ENCODE measurements around the gene NUBPL. TPM values are rescaled to one million over a fixed set of nuclear protein-coding genes. Genes with fewer than 3 reads are reported as not detected.

The NUBPL gene
- total RNA-seq, 2 experiments from 2014 or later, result 4.2 to 4.7 TPM

- Mint-ChIP-seq H3K9me3 (no peaks in the 10 kb centered on the region), H3K4me1 (peaks cover 24% of the 10 kb centered on the region), H3K27ac (no peak overlapping the region), H3K4me3 (no peak overlapping the region), H3K27me3 (peaks cover 16% of the 10 kb centered on the region), H3K36me3 (ENCODE audit: low read depth) (peaks cover 3% of the 10 kb centered on the region)
- ChIA-PET CTCF (no interaction called here), POLR2A (no interaction called here)
- DNase-seq, result no peak
Measured at GRCh38 chr14:31559939-31560338, 1.3 kb upstream of the NUBPL start.

- Mint-ChIP-seq H3K36me3 (ENCODE audit: low read depth) (peaks cover 3% of the 10 kb centered on the region), H3K27ac (peak overlapping the region; percentile 92), H3K4me1 (peaks cover 24% of the 10 kb centered on the region), H3K4me3 (peak overlapping the region; percentile 96), H3K27me3 (peaks cover 13% of the 10 kb centered on the region), H3K9me3 (no peaks in the 10 kb centered on the region)
- ChIA-PET CTCF (interaction anchor here (0.6 kb wide), 1 partner anchor 67 kb away, joined by 3 read pairs; no protein-coding TSS in a partner anchor), POLR2A (interaction anchor here (0.8 to 1.3 kb wide), 2 partner anchors 9 to 140 kb away, joined by 4 to 6 read pairs; partner anchors contain the start of gene HEATR5A)
- DNase-seq, result no peak
Measured at GRCh38 chr14:31560759-31561154, 447 bp upstream of the NUBPL start.

- DNase-seq, result no peak
- Mint-ChIP-seq H3K27me3 (no peaks in the 10 kb centered on the region), H3K4me3 (no peak overlapping the region), H3K9me3 (no peaks in the 10 kb centered on the region), H3K27ac (no peak overlapping the region), H3K36me3 (ENCODE audit: low read depth) (peaks cover 3% of the 10 kb centered on the region), H3K4me1 (peaks cover 27% of the 10 kb centered on the region)
- CTCF ChIA-PET, result no interaction called here
- POLR2A ChIA-PET, result no interaction called here
Measured at GRCh38 chr14:31564194-31564593, 3.0 kb downstream of the NUBPL start.

- H3K27me3 Mint-ChIP-seq, result no peaks in the 10 kb centered on the region
- no peaks in the 10 kb centered on the region for H3K9me3 Mint-ChIP-seq
- CTCF ChIA-PET, result no interaction called here
- no peaks in the 10 kb centered on the region for H3K36me3 Mint-ChIP-seq (ENCODE audit: low read depth)
- H3K4me1 Mint-ChIP-seq, result peaks cover 14% of the 10 kb centered on the region
- no peak overlapping the region for H3K27ac Mint-ChIP-seq
- no peak overlapping the region for H3K4me3 Mint-ChIP-seq
- DNase-seq, result no peak
- POLR2A ChIA-PET, result no interaction called here
Measured at GRCh38 chr14:31566456-31566855, 5.3 kb downstream of the NUBPL start.

- Mint-ChIP-seq H3K9me3 (no peaks in the 10 kb centered on the region), H3K36me3 (ENCODE audit: low read depth) (no peaks in the 10 kb centered on the region), H3K4me3 (no peak overlapping the region), H3K4me1 (peaks cover 7% of the 10 kb centered on the region), H3K27ac (no peak overlapping the region), H3K27me3 (no peaks in the 10 kb centered on the region)
- ChIA-PET CTCF (no interaction called here), POLR2A (no interaction called here)
- no peak for DNase-seq
Measured at GRCh38 chr14:31567655-31568054, 6.5 kb downstream of the NUBPL start.

- Mint-ChIP-seq H3K4me3 (no peak overlapping the region), H3K36me3 (ENCODE audit: low read depth) (no peaks in the 10 kb centered on the region), H3K27ac (no peak overlapping the region), H3K9me3 (no peaks in the 10 kb centered on the region), H3K4me1 (peaks cover 5% of the 10 kb centered on the region), H3K27me3 (no peaks in the 10 kb centered on the region)
- CTCF ChIA-PET, result no interaction called here
- no peak for DNase-seq
- POLR2A ChIA-PET, result no interaction called here
Measured at GRCh38 chr14:31568161-31568560, 7.0 kb downstream of the NUBPL start.

- H3K4me1 Mint-ChIP-seq, result peaks cover 3% of the 10 kb centered on the region
- no peaks in the 10 kb centered on the region for H3K27me3 Mint-ChIP-seq
- no peak overlapping the region for H3K4me3 Mint-ChIP-seq
- H3K36me3 Mint-ChIP-seq (ENCODE audit: low read depth), result no peaks in the 10 kb centered on the region
- no peaks in the 10 kb centered on the region for H3K9me3 Mint-ChIP-seq
- CTCF ChIA-PET, result interaction anchor here (0.6 kb wide), 1 partner anchor 521 kb away, joined by 3 read pairs; no protein-coding TSS in a partner anchor
- no peak for DNase-seq
- POLR2A ChIA-PET, result no interaction called here
- H3K27ac Mint-ChIP-seq, result no peak overlapping the region
Measured at GRCh38 chr14:31568671-31569070, 7.5 kb downstream of the NUBPL start.

- ChIA-PET POLR2A (no interaction called here), CTCF (no interaction called here)
- H3K9me3 Mint-ChIP-seq, result no peaks in the 10 kb centered on the region
Measured at GRCh38 chr14:31572955-31573354, 11.8 kb downstream of the NUBPL start.

GRCh38 chr14:31576949-31577348 lies 15.7 kb downstream of the NUBPL start:
- DNase-seq, result no peak
- no peak overlapping the region for H3K4me3 Mint-ChIP-seq
- no peaks in the 10 kb centered on the region for H3K4me1 Mint-ChIP-seq
- no peaks in the 10 kb centered on the region for H3K27me3 Mint-ChIP-seq
- peaks cover 5% of the 10 kb centered on the region for H3K36me3 Mint-ChIP-seq (ENCODE audit: low read depth)
- ChIA-PET POLR2A (no interaction called here), CTCF (no interaction called here)
- no peak overlapping the region for H3K27ac Mint-ChIP-seq
- no peaks in the 10 kb centered on the region for H3K9me3 Mint-ChIP-seq

More at GRCh38 chr14:31572955-31573354, 11.8 kb downstream of the NUBPL start:
- DNase-seq, result no peak
- Mint-ChIP-seq H3K27ac (no peak overlapping the region), H3K27me3 (no peaks in the 10 kb centered on the region), H3K4me1 (peaks cover under 1% of the 10 kb centered on the region), H3K36me3 (ENCODE audit: low read depth) (peaks cover 5% of the 10 kb centered on the region), H3K4me3 (no peak overlapping the region)

GRCh38 chr14:31578266-31578665 lies 17.1 kb downstream of the NUBPL start:
- no peak for DNase-seq
- Mint-ChIP-seq H3K36me3 (ENCODE audit: low read depth) (peaks cover 5% of the 10 kb centered on the region), H3K4me1 (no peaks in the 10 kb centered on the region), H3K9me3 (no peaks in the 10 kb centered on the region), H3K4me3 (no peak overlapping the region), H3K27me3 (no peaks in the 10 kb centered on the region), H3K27ac (no peak overlapping the region)
- POLR2A ChIA-PET, result no interaction called here
- CTCF ChIA-PET, result no interaction called here

GRCh38 chr14:31578792-31579501 lies 17.7 kb downstream of the NUBPL start:
- CTCF ChIA-PET, result no interaction called here
- POLR2A ChIA-PET, result no interaction called here
- Mint-ChIP-seq H3K27ac (no peak overlapping the region), H3K27me3 (no peaks in the 10 kb centered on the region), H3K4me3 (no peak overlapping the region), H3K4me1 (no peaks in the 10 kb centered on the region), H3K9me3 (no peaks in the 10 kb centered on the region), H3K36me3 (ENCODE audit: low read depth) (peaks cover 5% of the 10 kb centered on the region)
- no peak for DNase-seq

- Mint-ChIP-seq H3K36me3 (ENCODE audit: low read depth) (peaks cover 5% of the 10 kb centered on the region), H3K27ac (no peak overlapping the region), H3K4me3 (no peak overlapping the region), H3K27me3 (no peaks in the 10 kb centered on the region), H3K9me3 (no peaks in the 10 kb centered on the region), H3K4me1 (no peaks in the 10 kb centered on the region)
- POLR2A ChIA-PET, result no interaction called here
- CTCF ChIA-PET, result no interaction called here
- no peak for DNase-seq
Measured at GRCh38 chr14:31580234-31580633, 19.0 kb downstream of the NUBPL start.

- H3K36me3 Mint-ChIP-seq (ENCODE audit: low read depth), result no peaks in the 10 kb centered on the region
- CTCF ChIA-PET, result interaction anchor here (0.8 kb wide), 1 partner anchor 219 kb away, joined by 3 read pairs; no protein-coding TSS in a partner anchor
Measured at GRCh38 chr14:31582286-31582691, 21.1 kb downstream of the NUBPL start.

GRCh38 chr14:31582836-31583452 lies 21.7 kb downstream of the NUBPL start:
- Mint-ChIP-seq H3K36me3 (ENCODE audit: low read depth) (no peaks in the 10 kb centered on the region), H3K9me3 (no peaks in the 10 kb centered on the region), H3K4me1 (no peaks in the 10 kb centered on the region), H3K27ac (no peak overlapping the region), H3K27me3 (no peaks in the 10 kb centered on the region), H3K4me3 (no peak overlapping the region)
- ChIA-PET POLR2A (no interaction called here), CTCF (interaction anchor here (0.8 kb wide), 1 partner anchor 220 kb away, joined by 3 read pairs; no protein-coding TSS in a partner anchor)
- no peak for DNase-seq

More at GRCh38 chr14:31582286-31582691, 21.1 kb downstream of the NUBPL start:
- Mint-ChIP-seq H3K4me3 (no peak overlapping the region), H3K27ac (no peak overlapping the region), H3K4me1 (no peaks in the 10 kb centered on the region), H3K9me3 (no peaks in the 10 kb centered on the region), H3K27me3 (no peaks in the 10 kb centered on the region)
- no peak for DNase-seq
- POLR2A ChIA-PET, result no interaction called here

Data from activated CD4-positive, alpha-beta memory T cell treated with anti-CD3 and anti-CD28 coated beads, Interleukin-2, amount 10 ng/mL, durations not matched to agents 7 days and 5 days (primary cell).